Neural progenitor cell (in vitro differentiated cells): Measurements from ENCODE around the gene SPATA45. TPM values are rescaled to one million over a fixed set of nuclear protein-coding genes. Genes with fewer than 3 reads are reported as not detected.
A peak's percentile ranks its signal among the peaks of the same experiment; 100 is the strongest.

ENCODE experiments used
- DNase-seq: peaks from one replicate; pipeline ENCODE4 v3.0.0-alpha.2; 2016; ENCODE audit warnings: low spot score
- H2AFZ ChIP-seq: fragments of 200-600 bp; sonication (generic); replicated peaks from 2 replicates; pipeline ENCODE4 v1.6.1; 2016; ENCODE audit warnings: antibody characterized with exemption
- H3F3A ChIP-seq: fragments of 200-600 bp; sonication (generic); 2 replicates; pipeline ENCODE4 v1.6.1; 2016; ENCODE audit warnings: antibody characterized with exemption, low read depth
- H3K27ac ChIP-seq: fragments of 200-600 bp; sonication (generic); 2 replicates; pipeline ENCODE4 v1.5.1; 2016; ENCODE audit warnings: mild to moderate bottlenecking
- H3K27me3 ChIP-seq: fragments of 200-600 bp; sonication (generic); 2 replicates; pipeline ENCODE4 v1.6.1; 2016; ENCODE audit warnings: mild to moderate bottlenecking, moderate library complexity
- H3K36me3 ChIP-seq: fragments of 200-600 bp; sonication (generic); 2 replicates; pipeline ENCODE4 v1.5.1; 2016
- H3K4me1 ChIP-seq: fragments of 200-600 bp; sonication (generic); 2 replicates; pipeline ENCODE4 v1.6.1; 2016; ENCODE audit warnings: mixed run types
- H3K4me2 ChIP-seq: fragments of 200-600 bp; sonication (generic); 2 replicates; pipeline ENCODE4 v1.6.1; 2016
- H3K4me3 ChIP-seq: fragments of 200-600 bp; sonication (generic); 2 replicates; pipeline ENCODE4 v1.5.1; 2016
- H3K79me2 ChIP-seq: fragments of 200-600 bp; sonication (generic); 2 replicates; pipeline ENCODE4 v1.6.1; 2016; ENCODE audit warnings: low read depth
- H3K9ac ChIP-seq: fragments of 200-600 bp; sonication (generic); 2 replicates; pipeline ENCODE4 v1.6.1; 2016
- H3K9me3 ChIP-seq: fragments of 200-600 bp; sonication (generic); 2 replicates; pipeline ENCODE4 v1.5.1; 2016; ENCODE audit warnings: low read depth
- H4K20me1 ChIP-seq: fragments of 200-600 bp; sonication (generic); 2 replicates; pipeline ENCODE4 v1.6.1; 2016; ENCODE audit warnings: low read depth
- H3K27ac Mint-ChIP-seq: 3 replicates; pipeline ENCODE4 v1.8.0; 2021; ENCODE audit warnings: mixed read lengths
- H3K27me3 Mint-ChIP-seq: 2 replicates; pipeline ENCODE4 v1.8.0; 2022; ENCODE audit warnings: low read depth, mild to moderate bottlenecking, inconsistent platforms, moderate library complexity, mixed read lengths; ENCODE audit not compliant: insufficient read depth
- H3K36me3 Mint-ChIP-seq: 3 replicates; pipeline ENCODE4 v1.8.0; 2021; ENCODE audit warnings: mixed read lengths
- H3K4me1 Mint-ChIP-seq: 3 replicates; pipeline ENCODE4 v1.8.0; 2021; ENCODE audit warnings: mixed read lengths
- H3K4me3 Mint-ChIP-seq: 3 replicates; pipeline ENCODE4 v1.8.0; 2021; ENCODE audit warnings: mild to moderate bottlenecking, moderate library complexity, mixed read lengths
- H3K9me3 Mint-ChIP-seq: 3 replicates; pipeline ENCODE4 v1.8.0; 2020; ENCODE audit warnings: mixed read lengths
- CTCF ChIP-seq: fragments of 200-600 bp; sonication (generic); IDR thresholded peaks from 2 replicates; pipeline ENCODE4 v1.5.1; 2017; ENCODE audit warnings: antibody characterized with exemption, mild to moderate bottlenecking
- EZH2 ChIP-seq: fragments of 200-600 bp; sonication (generic); IDR thresholded peaks from 2 replicates; pipeline ENCODE4 v1.6.1; 2017; ENCODE audit warnings: antibody characterized with exemption, mild to moderate bottlenecking, moderate library complexity
- EZH2phosphoT487 ChIP-seq: fragments of 200-600 bp; sonication (generic); IDR thresholded peaks from 2 replicates; pipeline ENCODE4 v1.6.1; 2017; ENCODE audit warnings: antibody characterized with exemption
- total RNA-seq: library from RNA; depleted of rRNA; stranded (reverse); fragments of >200 nt; gene quantifications from 2 replicates; pipeline ENCODE4 v1.2.3, GENCODE V29; 2015; ENCODE audit warnings: low replicate concordance

Gene SPATA45
- total RNA-seq, 1 donor from 2014 or later, result not detected

GRCh38 chr1:212791676-212792395, 55.6 kb downstream of the SPATA45 start, which contains the start of the genes NSL1 and TATDN3:
Gene NSL1 (minus strand): TSS chr1:212791777. CDS start chr1:212791763, 14 bp downstream.
Gene TATDN3 (plus strand): TSS chr1:212791894. CDS start chr1:212791922, 28 bp downstream.
- H2AFZ ChIP-seq, result peak within 1 kb of the TSS; percentile 93
- Mint-ChIP-seq H3K27me3 (peaks cover 8% of the 10 kb centered on the region), H3K36me3 (no peaks in the 10 kb centered on the region), H3K4me3 (peak within 1 kb of the TSS; percentile 96), H3K9me3 (no peaks in the 10 kb centered on the region), H3K4me1 (peaks cover 18% of the 10 kb centered on the region), H3K27ac (peak within 1 kb of the TSS; percentile 97)
- H4K20me1 ChIP-seq, result peaks cover 14% of the 10 kb centered on the region
- H3K9me3 ChIP-seq, result no peaks in the 10 kb centered on the region
- no peaks in the 10 kb centered on the region for H3K27me3 ChIP-seq
- TF ChIP-seq EZH2phosphoT487 (no peak), CTCF (no peak), EZH2 (no peak)
- peak within 1 kb of the TSS; percentile 78 for H3K27ac ChIP-seq
- peaks cover 47% of the 10 kb centered on the region for H3K79me2 ChIP-seq
- peak within 1 kb of the TSS; percentile 94 for H3K4me3 ChIP-seq
- DNase-seq, result peak; percentile 93
- H3K4me1 ChIP-seq, result peaks cover 16% of the 10 kb centered on the region
- H3K9ac ChIP-seq, result peak within 1 kb of the TSS; percentile 85
- H3K4me2 ChIP-seq, result peak within 1 kb of the TSS; percentile 91
- H3F3A ChIP-seq, result peaks cover 7% of the 10 kb centered on the region
- peaks cover 11% of the 10 kb centered on the region for H3K36me3 ChIP-seq

- H3F3A ChIP-seq, result peaks cover 7% of the 10 kb centered on the region
- H3K79me2 ChIP-seq, result peaks cover 53% of the 10 kb centered on the region
- no peaks in the 10 kb centered on the region for H3K9me3 Mint-ChIP-seq
- no peak for DNase-seq
- peaks cover 8% of the 10 kb centered on the region for H3K27me3 Mint-ChIP-seq
- H3K27me3 ChIP-seq, result no peaks in the 10 kb centered on the region
- H3K36me3 ChIP-seq, result peaks cover 16% of the 10 kb centered on the region
- H3K4me1 Mint-ChIP-seq, result peaks cover 18% of the 10 kb centered on the region
- peak overlapping the region; percentile 94 for H3K4me3 ChIP-seq
- H3K27ac Mint-ChIP-seq, result peak overlapping the region; percentile 88
- peak overlapping the region; percentile 78 for H3K27ac ChIP-seq
- H3K4me2 ChIP-seq, result peak overlapping the region; percentile 91
- H3K36me3 Mint-ChIP-seq, result no peaks in the 10 kb centered on the region
- H3K4me1 ChIP-seq, result peaks cover 16% of the 10 kb centered on the region
- H3K4me3 Mint-ChIP-seq, result peak overlapping the region; percentile 96
- H3K9me3 ChIP-seq, result no peaks in the 10 kb centered on the region
- peaks cover 20% of the 10 kb centered on the region for H4K20me1 ChIP-seq
- TF ChIP-seq EZH2, result no peak
- TF ChIP-seq CTCF, result no peak
- TF ChIP-seq EZH2phosphoT487, result no peak
- H2AFZ ChIP-seq, result peak overlapping the region; percentile 93
- H3K9ac ChIP-seq, result peak overlapping the region; percentile 85
Observed at GRCh38 chr1:212791261-212791675, 56.2 kb downstream of the SPATA45 start.

- Mint-ChIP-seq H3K27me3 (no peaks in the 10 kb centered on the region), H3K36me3 (peaks cover 13% of the 10 kb centered on the region)
Observed at GRCh38 chr1:212785871-212786270, 61.6 kb downstream of the SPATA45 start.

More at GRCh38 chr1:212785871-212786270, 61.6 kb downstream of the SPATA45 start:
- no peak overlapping the region for H3K4me2 ChIP-seq
- H2AFZ ChIP-seq, result no peak overlapping the region
- H4K20me1 ChIP-seq, result peaks cover 31% of the 10 kb centered on the region
- Mint-ChIP-seq H3K9me3 (no peaks in the 10 kb centered on the region), H3K4me3 (no peak overlapping the region), H3K4me1 (peaks cover 10% of the 10 kb centered on the region), H3K27ac (no peak overlapping the region)
- DNase-seq, result no peak
- H3K36me3 ChIP-seq, result peaks cover 45% of the 10 kb centered on the region
- peaks cover 51% of the 10 kb centered on the region for H3K79me2 ChIP-seq
- no peaks in the 10 kb centered on the region for H3K9me3 ChIP-seq
- no peak for TF ChIP-seq EZH2
- TF ChIP-seq EZH2phosphoT487, result no peak
- no peak for TF ChIP-seq CTCF
- no peak overlapping the region for H3K9ac ChIP-seq
- H3K27ac ChIP-seq, result no peak overlapping the region
- H3F3A ChIP-seq, result peaks cover 3% of the 10 kb centered on the region
- H3K4me3 ChIP-seq, result no peak overlapping the region
- no peaks in the 10 kb centered on the region for H3K27me3 ChIP-seq
- H3K4me1 ChIP-seq, result peaks cover 16% of the 10 kb centered on the region
